DMS79 (cell line): Measurements from ENCODE around the gene CCDC186.
A peak's percentile ranks its signal among the peaks of the same experiment; 100 is the strongest.

Source experiments
- DNase-seq: peaks from one replicate; lab custom pipeline; 2025; lab: John Stamatoyannopoulos, UW

The CCDC186 gene

DNA sequence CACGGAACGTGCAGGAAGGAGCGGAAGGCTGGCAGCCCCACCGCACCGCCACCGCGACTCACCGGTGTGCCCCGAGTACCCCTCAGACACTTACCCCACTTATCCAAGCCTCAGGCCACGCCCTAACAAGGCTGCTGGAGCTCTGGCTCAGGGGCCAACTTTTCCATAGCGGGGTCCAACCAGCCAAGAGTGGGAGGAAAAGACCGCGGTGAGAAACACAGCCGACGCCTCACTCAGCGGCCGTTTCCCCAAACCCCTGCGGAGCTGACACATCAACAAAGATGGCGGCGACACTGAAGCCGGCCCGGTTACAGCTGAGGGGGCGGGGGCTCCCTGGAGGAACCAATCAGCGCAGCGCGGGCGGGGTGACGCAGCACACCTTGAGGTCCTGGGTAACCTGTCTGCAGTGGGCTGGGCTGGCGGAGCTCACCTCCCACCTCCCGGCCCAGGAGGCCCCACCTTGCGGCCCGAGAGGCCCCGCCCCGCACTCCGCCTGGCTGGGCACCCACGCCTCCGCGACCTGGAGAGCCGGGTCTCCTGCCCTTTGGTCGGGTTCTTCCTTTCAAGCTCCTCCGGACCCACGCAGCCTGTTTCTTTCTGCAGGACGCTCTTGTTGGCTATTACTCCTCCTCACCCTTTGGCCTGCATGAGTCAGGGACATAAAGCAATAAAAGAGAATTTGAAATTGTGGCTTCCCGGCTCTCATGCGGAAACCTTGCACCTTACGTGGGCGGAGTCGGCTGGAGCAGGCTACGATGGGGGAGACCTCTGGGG is at the start of gene CCDC186:
CCDC186 (minus strand) TSS at position 283 of the 774 bp plus-strand sequence. CDS start 10,935 bp downstream, outside the sequence.
- peak; percentile 81 for DNase-seq

DNA sequence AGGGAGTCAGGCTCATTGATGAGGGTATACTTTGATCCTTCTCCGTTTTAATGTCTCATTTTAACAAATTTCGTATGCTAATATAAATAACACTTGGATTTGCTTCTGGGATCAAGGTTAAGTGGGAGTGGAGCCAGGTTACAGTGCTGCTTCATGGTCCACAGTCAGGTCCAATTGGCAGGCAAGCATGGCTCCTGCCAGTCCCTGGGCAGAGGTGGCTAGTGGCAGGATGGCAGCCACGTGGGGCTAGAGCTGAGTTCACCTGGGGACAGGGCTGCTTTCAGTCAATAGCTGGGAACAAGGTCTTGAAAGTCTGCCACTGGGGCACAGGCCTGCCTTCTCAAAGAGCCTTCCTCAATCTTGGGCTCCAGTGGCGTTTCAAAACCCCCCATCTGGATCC is 49.1 kb upstream of the CCDC186 start:
- no peak for DNase-seq

GRCh38 chr10:114221235-114221634 is 47.2 kb upstream of the CCDC186 start:
- DNase-seq = no peak

- DNase-seq = no peak
These were observed 46.3 kb upstream of the CCDC186 start for GRCh38 chr10:114220281-114220680.

GRCh38 chr10:114215033-114215432 is 41.0 kb upstream of the CCDC186 start:
- DNase-seq = no peak

GRCh38 chr10:114212153-114212552 is 38.1 kb upstream of the CCDC186 start:
- DNase-seq = no peak

- no peak for DNase-seq
These were observed 34.3 kb upstream of the CCDC186 start for GRCh38 chr10:114208351-114208750.

GRCh38 chr10:114207349-114207748 is 33.3 kb upstream of the CCDC186 start:
- DNase-seq = no peak

DNA sequence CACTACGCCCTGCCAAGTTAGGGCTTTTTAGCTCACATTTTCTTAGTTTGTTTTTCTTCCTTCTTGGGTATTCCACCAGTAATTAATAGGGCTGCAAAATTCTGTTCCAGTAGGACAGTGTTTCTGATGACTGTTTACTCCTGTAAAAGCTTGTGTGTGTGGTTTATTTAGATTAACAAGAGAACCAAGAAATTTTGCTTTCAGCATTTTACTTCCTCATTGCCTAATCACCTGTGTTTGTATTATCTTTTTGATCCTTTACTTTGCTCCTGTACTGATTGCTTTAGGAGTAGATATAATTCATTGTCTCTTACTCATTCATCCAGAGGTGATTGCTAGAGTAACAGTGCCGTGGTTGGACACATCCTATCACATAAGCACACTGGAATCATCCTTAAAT is 32.9 kb upstream of the CCDC186 start:
- no peak for DNase-seq

DNA sequence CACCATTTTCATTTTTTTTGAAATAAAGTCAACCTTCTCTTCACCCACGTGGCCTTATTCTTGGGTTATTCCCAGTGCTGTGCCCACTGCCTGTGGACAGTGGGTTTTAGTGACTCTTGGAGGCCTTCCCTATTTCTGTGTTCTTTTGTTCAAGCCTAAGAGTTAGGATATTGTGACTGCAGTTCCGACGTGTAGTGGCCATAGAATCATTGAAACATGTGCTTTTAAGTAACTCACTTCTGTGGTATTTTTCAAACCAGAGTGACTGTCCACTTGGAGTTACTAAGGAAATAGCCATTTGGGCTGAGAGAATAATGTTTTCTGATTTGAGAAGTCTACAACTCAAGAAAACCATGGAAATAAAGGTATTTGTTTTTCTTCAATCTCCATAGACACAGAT is 28.8 kb upstream of the CCDC186 start:
- DNase-seq = no peak

GRCh38 chr10:114199239-114199638 is 25.2 kb upstream of the CCDC186 start:
- no peak for DNase-seq

- no peak for DNase-seq
These were observed 21.1 kb upstream of the CCDC186 start for GRCh38 chr10:114195079-114195478.

DNA sequence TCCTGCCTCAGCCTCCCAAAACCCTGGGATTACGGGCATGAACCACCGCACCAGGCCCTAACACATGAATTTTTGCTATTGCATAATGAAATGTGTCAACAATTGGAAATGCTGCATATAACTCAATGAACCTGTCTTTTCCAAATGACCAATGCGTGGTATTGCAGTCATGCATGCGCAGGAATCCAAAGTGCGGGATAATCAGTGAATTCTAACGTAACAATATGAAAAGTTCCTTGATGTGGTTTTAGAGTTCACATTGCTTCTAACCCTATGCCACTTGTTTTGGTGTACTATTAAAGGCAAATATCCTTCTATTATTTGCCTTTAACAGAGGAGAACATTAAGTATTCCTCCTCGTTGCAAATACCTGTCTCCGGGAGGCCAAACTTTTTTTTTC is 15.7 kb upstream of the CCDC186 start:
- DNase-seq = no peak

DNA sequence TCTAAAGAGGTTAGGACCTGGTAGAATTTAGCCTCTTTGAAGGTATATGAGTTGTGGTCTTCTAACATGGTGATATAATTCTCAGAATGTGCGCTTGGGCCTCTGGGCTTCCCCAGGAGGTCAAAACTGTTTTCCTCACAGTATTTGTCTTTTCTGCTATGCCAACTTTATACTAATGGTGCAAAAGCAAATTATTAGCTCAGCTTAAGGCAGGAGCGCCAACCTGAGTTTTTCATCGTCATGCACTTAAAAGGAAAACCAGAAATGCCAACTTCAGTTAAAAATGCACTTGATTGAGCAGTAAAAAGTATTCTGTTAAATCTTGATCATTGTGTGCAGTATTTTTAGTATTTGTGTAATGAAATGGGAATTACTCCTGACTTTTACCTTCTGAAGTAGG is 14.9 kb upstream of the CCDC186 start:
- DNase-seq = no peak

DNA sequence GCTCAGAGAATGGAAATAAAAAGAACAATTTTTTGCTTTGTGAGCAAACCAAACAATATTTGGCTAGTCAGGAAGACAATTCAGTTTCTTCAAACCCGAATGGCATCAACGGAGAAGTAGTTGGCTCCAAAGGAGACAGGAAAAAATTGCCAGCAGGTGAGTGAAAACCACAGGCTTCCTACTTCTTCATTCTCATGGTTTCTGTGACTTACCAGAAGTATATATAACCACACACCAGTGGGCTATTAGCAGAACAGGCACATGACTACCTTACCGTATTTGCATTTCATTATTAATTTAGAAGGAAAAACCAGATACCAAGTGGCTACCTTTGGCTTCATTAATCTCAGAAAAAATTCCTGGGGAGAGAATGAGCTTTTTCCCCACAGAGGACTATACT is 14.0 kb upstream of the CCDC186 start:
- no peak for DNase-seq

DNA sequence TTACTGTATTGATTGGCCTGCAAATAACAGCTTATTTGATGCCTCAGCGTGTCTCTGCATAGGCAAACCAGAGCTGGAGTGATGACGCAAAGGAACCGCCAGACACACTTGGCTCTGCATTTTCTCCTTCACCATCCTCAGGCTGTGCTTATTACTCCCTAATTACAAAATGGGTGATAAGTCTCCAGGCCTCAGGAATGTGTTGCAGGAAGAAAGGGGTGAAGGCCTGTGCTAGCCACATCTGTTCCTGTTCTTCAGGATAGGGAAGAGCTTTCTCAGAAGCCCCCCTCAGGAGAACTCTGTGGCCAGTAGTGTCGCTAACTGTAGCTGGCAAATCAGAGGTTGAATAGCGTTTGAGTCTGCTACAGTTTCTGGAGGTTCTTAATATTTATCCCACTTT is 10.3 kb upstream of the CCDC186 start:
- DNase-seq = no peak

- DNase-seq = no peak
These were observed 9.6 kb upstream of the CCDC186 start for GRCh38 chr10:114183563-114183962.

GRCh38 chr10:114181971-114182370 is 8.0 kb upstream of the CCDC186 start:
- DNase-seq = no peak

DNA sequence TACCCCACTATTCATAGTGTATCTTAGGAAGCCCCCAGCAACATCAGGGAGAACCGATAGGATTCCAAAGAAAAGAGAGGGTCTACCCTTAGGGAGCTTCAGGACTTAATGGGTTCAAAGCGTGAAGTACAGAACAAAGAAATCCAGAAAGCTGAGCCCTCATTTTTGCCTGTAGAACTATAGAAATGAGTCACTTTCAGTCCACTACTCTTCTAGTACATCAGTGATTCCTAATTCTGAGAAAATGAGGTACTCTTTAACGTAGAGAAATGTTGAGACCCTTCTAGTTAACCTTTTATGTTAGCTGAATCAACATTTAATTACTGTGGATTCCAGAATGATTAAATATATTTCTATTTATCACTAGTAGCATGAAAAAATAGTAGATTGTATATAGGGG is 6.9 kb upstream of the CCDC186 start:
- DNase-seq = no peak

DNA sequence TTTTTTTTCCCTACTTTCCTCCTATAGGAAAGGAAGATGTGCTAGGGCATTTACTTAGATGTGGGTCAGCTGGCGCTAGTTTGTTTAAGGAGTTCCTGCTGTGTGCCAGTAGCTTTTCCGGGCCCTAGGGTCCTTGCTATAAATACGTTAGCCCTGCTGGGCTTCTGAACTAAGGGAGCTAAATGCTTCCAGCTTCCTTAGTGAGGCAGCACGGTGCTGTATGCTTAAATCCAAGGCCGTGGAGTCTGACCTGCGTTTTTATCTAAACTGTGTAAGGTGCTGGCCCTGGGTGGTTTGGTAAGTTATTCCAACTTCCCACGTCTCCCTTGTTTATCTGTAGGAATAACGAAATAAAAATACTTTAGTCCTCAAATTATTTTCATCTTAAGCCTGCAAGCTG is 5.7 kb upstream of the CCDC186 start:
- no peak for DNase-seq

DNA sequence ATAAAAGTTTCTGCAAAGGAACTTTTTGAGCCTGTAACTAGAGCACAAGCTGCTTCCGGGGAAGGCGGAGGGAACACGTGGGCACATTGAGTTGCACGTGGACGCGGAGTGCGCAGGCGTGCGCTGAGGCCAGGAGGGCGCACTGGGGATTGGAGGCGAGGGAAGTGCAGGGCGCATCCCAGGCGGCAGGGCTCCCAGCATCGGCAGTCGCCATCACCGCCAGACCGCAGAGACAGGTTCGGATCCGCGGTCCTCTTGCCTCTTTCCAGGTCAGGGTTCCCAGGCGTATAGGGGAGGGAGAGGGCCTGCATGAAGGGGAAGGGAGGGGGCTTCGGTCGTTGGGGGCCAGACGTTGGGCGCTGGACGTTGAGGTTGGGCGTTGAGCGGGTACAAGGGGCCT is 5.1 kb upstream of the CCDC186 start, which contains the start of gene TDRD1:
TDRD1 (plus strand) TSS at position 206 of the 400 bp plus-strand sequence. CDS start 8,479 bp downstream, outside the sequence.
- no peak for DNase-seq

GRCh38 chr10:114176511-114176910 is 2.5 kb upstream of the CCDC186 start:
- DNase-seq = no peak

- no peak for DNase-seq
These were observed 1.7 kb upstream of the CCDC186 start for GRCh38 chr10:114175667-114176066.

DNA sequence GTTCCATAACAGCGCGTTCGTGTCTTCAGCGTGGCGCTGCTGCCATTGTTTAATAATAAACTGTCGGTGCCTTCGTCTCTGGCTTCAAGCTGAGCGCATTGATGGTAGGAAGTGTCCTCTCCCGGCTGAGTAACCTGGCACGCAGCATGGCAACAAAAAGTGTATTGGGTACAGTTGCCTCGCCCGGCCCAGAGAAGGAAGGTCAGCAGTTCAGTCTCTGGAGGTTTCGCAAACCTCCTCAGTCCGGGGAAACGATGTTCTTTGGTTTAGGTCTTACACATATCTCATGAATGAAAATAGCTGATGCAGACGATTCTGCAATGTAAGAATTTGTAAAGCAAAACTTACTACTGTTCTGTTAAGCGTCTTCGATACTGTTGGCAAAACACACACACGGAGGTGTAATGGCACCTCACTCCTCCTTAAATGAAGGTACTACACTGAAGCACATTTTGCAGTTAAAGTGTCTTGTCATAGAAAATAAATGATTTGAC is 739 bp upstream of the CCDC186 start:
- no peak for DNase-seq
